ENCODE measurements around the gene ST3GAL3. TPM values are rescaled to one million over a fixed set of nuclear protein-coding genes. Genes with fewer than 3 reads are reported as not detected.

The ST3GAL3 gene
- total and polyA plus RNA-seq, 2 donors (not counting 3 experiments of a cell fraction or from before 2014, with no cell fraction given) = 14.3 to 35.8 TPM

DNA sequence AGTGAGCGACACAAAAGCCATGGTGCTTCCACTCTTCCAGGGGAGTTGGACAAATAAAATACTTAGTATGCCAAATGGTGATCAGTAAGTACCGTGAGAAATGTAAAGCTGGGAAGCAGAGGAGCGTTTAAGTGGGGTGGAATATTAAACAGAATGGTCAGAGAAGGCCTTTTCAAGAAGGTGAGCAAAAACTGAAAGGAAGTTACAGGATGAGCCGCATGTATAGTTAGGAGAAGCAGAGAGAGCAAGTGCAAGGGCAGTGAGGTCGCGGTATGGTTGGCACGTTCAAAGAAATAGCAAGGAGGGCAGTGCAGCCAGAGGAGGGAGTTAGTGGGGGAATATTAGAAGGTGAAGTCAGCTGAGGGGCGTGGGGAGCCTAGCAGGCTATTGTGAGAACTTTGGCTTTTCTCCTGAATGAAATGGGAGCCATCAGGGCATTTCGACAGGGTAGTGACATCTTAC is 266.7 kb downstream of the ST3GAL3 start:
- DNase-seq (ENCODE audit: low read depth, low spot score) (no peak), FAIRE-seq (no peak)
- peak overlapping the region; percentile 69 to 73 (median 71) for H3K4me3 ChIP-seq (replicated peaks in 1 of 3; ENCODE audit: insufficient read depth in 1 of 3, low read depth in 1 of 3, low read length in 3 of 3)
- peaks cover 30% of the 10 kb centered on the region for H3K79me2 ChIP-seq (ENCODE audit: control insufficient read depth, insufficient read depth, low read length)
- H4K20me1 ChIP-seq (replicated peaks; ENCODE audit: control insufficient read depth, extremely low read depth, insufficient read depth, low read length) = no peaks in the 10 kb centered on the region
- no peaks in the 10 kb centered on the region for H3K9me1 ChIP-seq (replicated peaks; ENCODE audit: control insufficient read depth, extremely low read depth, insufficient read depth, low read length)
- intact Hi-C loops (cut with micrococcal nuclease) = loop anchor here (1.0 kb wide), 1 partner anchor 28 kb away; the partner anchor contains the start of gene IPO13
- peak overlapping the region; percentile 80 for H3K9ac ChIP-seq (replicated peaks; ENCODE audit: extremely low read depth, insufficient read depth, low read length)
- peak overlapping the region; percentile 84 for H3K4me2 ChIP-seq (ENCODE audit: insufficient read depth, low read length)
- H3K36me3 ChIP-seq (ENCODE audit: control insufficient read depth in 2 of 2, extremely low read depth in 1 of 2, insufficient read depth in 2 of 2, low read length in 2 of 2) = peaks cover 0 to 15% of the 10 kb centered on the region in 2 experiments
- TF ChIP-seq, protein P1, sequence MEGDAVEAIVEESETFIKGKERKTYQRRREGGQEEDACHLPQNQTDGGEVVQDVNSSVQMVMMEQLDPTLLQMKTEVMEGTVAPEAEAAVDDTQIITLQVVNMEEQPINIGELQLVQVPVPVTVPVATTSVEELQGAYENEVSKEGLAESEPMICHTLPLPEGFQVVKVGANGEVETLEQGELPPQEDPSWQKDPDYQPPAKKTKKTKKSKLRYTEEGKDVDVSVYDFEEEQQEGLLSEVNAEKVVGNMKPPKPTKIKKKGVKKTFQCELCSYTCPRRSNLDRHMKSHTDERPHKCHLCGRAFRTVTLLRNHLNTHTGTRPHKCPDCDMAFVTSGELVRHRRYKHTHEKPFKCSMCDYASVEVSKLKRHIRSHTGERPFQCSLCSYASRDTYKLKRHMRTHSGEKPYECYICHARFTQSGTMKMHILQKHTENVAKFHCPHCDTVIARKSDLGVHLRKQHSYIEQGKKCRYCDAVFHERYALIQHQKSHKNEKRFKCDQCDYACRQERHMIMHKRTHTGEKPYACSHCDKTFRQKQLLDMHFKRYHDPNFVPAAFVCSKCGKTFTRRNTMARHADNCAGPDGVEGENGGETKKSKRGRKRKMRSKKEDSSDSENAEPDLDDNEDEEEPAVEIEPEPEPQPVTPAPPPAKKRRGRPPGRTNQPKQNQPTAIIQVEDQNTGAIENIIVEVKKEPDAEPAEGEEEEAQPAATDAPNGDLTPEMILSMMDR (IDR thresholded peaks at IDR 0.05; ENCODE audit: extremely low read depth in 1 of 2, insufficient read depth in 1 of 2, low read depth in 1 of 2, low read length in 2 of 2) = no peak
- TF ChIP-seq MYC (IDR thresholded peaks at IDR 0.05; ENCODE audit: low read depth, low read length) = no peak
- TF ChIP-seq, protein P2, sequence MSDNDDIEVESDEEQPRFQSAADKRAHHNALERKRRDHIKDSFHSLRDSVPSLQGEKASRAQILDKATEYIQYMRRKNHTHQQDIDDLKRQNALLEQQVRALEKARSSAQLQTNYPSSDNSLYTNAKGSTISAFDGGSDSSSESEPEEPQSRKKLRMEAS (IDR thresholded peaks at IDR 0.05; ENCODE audit: insufficient read depth, insufficient read length) = no peak
- no peak for TF ChIP-seq POLR2AphosphoS5 (IDR thresholded peaks at IDR 0.05; ENCODE audit: insufficient read depth, low read depth, low read length)
- TF ChIP-seq JUN (IDR thresholded peaks at IDR 0.05; ENCODE audit: borderline replicate concordance, insufficient read depth, insufficient read length, low read depth) = no peak
- no peak for TF ChIP-seq POLR2A (IDR thresholded peaks at IDR 0.05; ENCODE audit: low read depth, low read length)
- no peak for TF ChIP-seq FOS (IDR thresholded peaks at IDR 0.05; ENCODE audit: borderline replicate concordance, insufficient read depth, low read length)
- no peak for TF ChIP-seq GATA2 (IDR thresholded peaks at IDR 0.05; ENCODE audit: insufficient read depth, insufficient read length, low read depth, low read length)
- TF ChIP-seq EZH2 (IDR thresholded peaks at IDR 0.05; ENCODE audit: borderline replicate concordance, low read depth, low read length, severe bottlenecking) = no peak
- no peak overlapping the region for H3K27ac ChIP-seq (ENCODE audit: insufficient read depth, low read depth, low read length)
- peak overlapping the region; percentile 95 for H2AFZ ChIP-seq (ENCODE audit: low read depth, low read length)
- dilution Hi-C loops (cut with MboI; ENCODE audit: extremely low pct_ligation_motif_present, low sequenced_read_pairs) = no loop called here
- BruUV-seq (replicated peaks) = no TSS peak
- peaks cover 29% of the 10 kb centered on the region for H3K4me1 ChIP-seq (ENCODE audit: control insufficient read depth, extremely low read depth, insufficient read depth, low read length)
- no peaks in the 10 kb centered on the region for H3K27me3 ChIP-seq (ENCODE audit: control insufficient read depth in 2 of 2, insufficient read depth in 2 of 2, low read length in 2 of 2)
- CTCF ChIA-PET = interaction anchor here (1.2 to 1.9 kb wide), 5 partner anchors 16 to 211 kb away, joined by 3 to 11 read pairs (median 4); no protein-coding TSS in a partner anchor
- no peaks in the 10 kb centered on the region for H3K9me3 ChIP-seq (replicated peaks; ENCODE audit: control insufficient read depth, insufficient read depth, low read length)
- POLR2A ChIA-PET = no interaction called here
